Raji (cell line): ENCODE measurements around the gene CUL4B.

ENCODE experiments used
- POLR2A ChIP-seq: IDR thresholded peaks from 2 replicates; pipeline ENCODE4 v1.6.1; 2011; ENCODE audit warnings: low read depth, low read length, control low read depth; ENCODE audit not compliant: insufficient read depth

The CUL4B gene

GRCh38 chrX:120556251-120556650 is 4.5 kb downstream of the CUL4B start:
- no peak for TF ChIP-seq POLR2A

DNA sequence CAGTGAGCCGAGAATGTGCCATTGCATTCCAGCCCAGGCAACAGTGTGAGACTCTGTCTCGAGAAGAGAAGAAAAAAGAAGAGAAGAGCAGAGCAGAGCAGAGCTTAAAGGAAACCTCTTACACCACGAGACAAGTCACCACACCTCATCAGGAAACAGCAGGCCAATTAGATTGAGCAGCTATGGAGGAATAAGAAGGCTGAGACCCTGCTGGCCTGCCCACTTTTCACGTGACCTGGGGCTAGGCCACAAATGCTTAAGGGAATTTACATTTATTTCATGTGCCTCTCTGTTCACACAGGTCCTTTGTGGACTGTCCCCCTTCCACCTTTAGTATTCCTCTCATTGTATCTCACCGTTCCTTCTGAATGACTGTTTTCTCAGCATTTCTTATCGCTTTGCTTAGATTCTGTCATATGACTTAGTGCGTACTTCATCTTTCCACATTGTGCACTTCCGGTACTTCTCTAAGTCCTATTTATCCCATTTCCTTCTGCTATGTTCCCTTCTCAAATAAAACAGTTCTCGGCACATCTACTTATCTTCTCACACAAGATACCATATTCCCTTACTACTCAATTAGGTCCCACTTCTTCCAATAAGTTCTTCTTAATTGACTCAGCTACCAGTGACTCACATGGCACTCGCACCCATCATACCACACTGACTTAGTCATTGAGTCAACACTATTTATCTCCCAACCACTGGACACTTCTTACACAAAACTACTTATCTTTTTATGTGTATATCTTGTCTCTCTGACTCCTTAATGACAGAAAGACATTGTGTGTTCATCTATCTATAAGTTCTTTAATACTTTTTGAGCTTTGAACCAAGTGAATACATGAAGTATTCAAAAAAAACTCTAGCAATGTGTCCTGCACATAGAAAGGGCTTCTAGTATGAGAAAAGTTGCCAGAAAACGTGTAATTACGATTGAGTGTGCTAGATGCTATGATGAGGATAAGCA is 11.0 kb downstream of the CUL4B start:
- TF ChIP-seq POLR2A = no peak

GRCh38 chrX:120536061-120536460 is 24.7 kb downstream of the CUL4B start:
- TF ChIP-seq POLR2A = no peak

GRCh38 chrX:120534413-120535205 is 26.2 kb downstream of the CUL4B start:
- TF ChIP-seq POLR2A = no peak

- no peak for TF ChIP-seq POLR2A
Observed at GRCh38 chrX:120522820-120523219, 37.9 kb downstream of the CUL4B start.

DNA sequence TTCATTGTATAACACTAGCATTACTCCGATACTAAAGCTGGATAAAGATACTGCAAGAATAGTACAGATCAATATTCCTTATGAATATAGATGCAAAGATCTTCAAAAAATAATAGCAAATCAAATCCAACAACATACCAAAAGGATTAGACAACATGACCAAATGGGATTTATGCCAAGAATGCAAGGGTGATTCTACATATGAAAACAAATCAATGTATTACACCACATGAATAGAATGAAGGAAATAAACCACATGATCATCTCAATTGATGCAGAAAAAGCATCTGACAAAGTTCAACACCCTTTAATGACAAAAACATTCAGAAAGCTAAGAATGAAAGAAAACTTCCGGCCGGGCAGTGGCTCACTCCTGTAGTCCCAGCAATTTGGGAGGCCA is 42.8 kb downstream of the CUL4B start:
- no peak for TF ChIP-seq POLR2A

DNA sequence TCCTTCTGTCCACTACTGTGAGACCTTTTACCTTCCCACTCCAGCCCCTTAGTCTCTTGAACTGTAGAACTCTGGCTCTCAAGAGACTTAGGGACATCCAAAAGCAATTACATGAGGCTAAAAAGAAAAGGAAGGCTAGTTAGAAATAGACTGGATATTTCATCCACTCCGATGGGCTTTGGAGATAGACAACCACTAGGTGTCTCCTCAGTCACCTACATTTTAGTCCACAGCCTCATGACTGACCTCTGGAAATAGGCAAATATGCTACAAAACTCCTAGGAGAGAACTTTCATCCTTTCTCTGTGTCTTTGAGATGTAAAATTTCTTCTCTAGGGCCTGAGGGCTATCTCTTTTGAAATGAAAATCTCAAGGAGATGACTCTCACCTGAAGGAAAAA is 46.5 kb downstream of the CUL4B start:
- no peak for TF ChIP-seq POLR2A

DNA sequence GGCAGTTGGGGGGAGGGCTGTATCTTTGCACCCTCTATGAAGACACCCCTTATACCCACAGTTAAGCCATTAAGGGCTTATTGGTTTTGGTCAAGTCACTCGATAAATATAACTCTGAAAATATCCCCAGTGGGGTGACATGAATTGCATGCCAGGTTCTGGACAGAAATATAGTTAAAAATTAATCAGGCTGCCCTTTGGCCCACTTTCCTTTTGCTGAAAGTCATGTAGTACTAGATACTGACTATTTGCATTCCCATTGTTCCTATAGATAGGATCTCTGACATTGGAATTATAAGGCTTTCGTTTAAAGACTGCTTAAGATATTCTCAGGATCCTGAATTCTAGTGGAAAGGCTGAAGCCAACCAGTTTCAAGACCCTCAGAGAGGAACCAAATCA is 48.1 kb downstream of the CUL4B start:
- TF ChIP-seq POLR2A = no peak

- TF ChIP-seq POLR2A = no peak
Observed at GRCh38 chrX:120512222-120512621, 48.5 kb downstream of the CUL4B start.

GRCh38 chrX:120504569-120504968 is 56.2 kb downstream of the CUL4B start:
- TF ChIP-seq POLR2A = no peak

GRCh38 chrX:120499301-120500072 is 61.3 kb downstream of the CUL4B start:
- TF ChIP-seq POLR2A = no peak

DNA sequence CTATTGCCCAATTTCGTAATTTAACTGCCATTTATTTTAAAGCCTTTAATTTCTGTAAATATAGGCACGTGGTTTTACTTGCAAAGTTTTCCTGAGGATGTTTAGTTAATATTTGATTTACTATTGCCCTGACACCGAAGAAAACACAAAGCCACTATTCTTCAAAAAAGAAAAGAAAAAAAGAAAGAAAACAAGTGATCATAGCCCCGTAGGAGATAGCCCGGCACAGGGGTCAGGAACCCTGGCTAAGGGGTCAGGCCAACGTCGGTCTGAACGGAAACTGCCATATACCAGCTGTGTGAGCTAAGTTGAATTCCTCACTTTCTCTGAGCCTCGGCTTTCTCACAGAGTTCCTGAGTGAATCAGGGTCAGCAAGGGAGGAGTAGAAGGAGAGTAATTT is 74.0 kb downstream of the CUL4B start:
- no peak for TF ChIP-seq POLR2A

DNA sequence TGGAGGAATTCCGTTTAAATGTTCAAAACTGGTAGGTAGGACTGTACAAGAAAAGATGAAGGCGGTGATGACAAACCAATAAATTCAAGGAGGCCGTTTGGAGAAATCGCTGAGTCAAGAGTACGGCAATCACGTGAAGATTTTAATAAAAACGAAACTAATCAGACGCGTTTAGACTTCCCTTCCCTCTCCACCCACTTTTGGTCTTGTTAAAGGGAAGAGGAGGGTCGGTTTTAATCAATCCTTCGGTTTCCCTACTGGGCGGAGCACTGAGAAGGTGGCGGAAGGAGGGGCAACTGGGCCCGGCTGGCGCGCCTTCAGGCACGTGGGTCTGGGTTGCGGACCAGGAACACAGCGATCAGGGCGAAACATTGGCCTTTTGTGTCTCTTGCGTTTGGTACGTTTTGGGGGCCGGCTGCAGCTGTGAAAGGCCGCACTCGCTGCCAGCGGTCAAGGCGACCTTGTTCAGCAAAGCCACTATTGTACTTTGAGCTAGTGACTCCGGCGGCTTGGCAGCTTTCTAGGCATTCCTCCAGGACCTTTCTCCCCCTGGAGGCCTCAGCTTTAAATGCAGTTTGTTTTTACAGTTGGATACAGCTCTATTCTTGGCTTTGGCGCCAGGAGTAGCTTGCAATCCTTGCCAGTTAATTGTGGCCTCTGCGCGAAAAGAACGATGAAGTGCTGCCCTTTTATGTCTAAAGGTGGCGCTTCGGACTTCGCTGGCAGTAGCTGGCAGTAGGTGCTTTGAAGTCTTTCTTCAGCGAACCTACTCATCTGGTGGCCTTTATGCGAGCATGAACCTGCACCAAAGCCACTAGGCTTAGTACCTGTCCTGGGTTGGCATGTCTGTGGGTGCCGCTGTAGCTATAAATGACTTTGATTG is 74.9 kb downstream of the CUL4B start:
- TF ChIP-seq POLR2A = no peak

GRCh38 chrX:120485315-120485637 is 75.5 kb downstream of the CUL4B start:
- no peak for TF ChIP-seq POLR2A

DNA sequence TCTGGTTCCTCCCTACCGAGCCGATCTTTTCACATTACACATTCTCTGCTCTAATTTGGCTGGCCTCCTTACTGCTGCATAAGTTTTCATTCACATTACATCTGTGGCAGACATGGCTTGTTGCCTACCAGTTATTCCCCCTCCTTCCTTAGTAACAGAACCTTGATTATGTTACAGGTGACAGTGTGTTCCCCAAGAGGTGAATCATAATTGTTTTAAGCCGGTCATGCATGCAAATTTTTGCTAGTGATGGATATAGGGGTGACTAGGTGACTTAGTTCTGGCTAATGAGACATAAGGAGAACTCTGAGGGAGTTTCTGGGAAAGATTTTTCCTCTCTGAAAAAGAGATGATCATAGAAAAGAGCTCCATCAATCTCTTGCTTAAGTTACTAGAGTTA is 83.3 kb downstream of the CUL4B start:
- TF ChIP-seq POLR2A = no peak

DNA sequence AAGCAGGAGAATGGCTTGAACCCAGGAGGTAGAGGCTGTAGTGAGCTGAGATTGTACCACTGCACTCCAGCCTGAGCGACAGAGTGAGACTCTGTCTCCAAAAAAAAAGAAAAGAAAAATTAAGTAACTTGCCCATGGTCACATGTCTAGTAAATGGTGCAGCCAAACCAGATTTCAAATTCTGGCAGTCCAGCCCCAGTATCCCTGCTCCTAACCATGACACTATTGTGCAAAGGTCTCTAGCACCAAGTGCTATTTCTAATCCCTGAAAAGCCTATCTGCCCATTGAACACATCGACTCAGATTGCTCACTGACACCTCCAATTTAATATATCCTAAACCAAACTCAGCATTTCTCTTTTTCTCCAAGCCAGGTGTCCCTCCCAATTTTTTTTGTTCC is 84.0 kb downstream of the CUL4B start:
- TF ChIP-seq POLR2A = no peak
